ENCODE data around the gene SLC22A1. TPM values are rescaled to one million over a fixed set of nuclear protein-coding genes. Genes with fewer than 3 reads are reported as not detected.
A peak's percentile ranks its signal among the peaks of the same experiment; 100 is the strongest.

Gene SLC22A1
- total and polyA plus RNA-seq, 2 of the 13 experiments (the other 11 are each of a cell fraction or from before 2014, with no cell fraction given): 0.80 to 0.87 TPM

- peak; percentile 93; the same call in 1 of the 2 replicates for TF ChIP-seq THRA (CRISPR knock-in tag; IDR thresholded peaks at IDR 0.05; ENCODE audit: borderline replicate concordance)
- 0 out of 2 replicates have a peak, but pooled peaks have one; percentile 14 for TF ChIP-seq THAP9 (CRISPR knock-in tag; IDR thresholded peaks at IDR 0.05; ENCODE audit: borderline replicate concordance)
- no peak for TF ChIP-seq BCLAF1 (IDR thresholded peaks at IDR 0.05)
- peak; percentile 12; the same call in 1 of the 2 replicates for TF ChIP-seq RFX5 (IDR thresholded peaks at IDR 0.05; ENCODE audit: low read depth, low read length)
- TF ChIP-seq ZZZ3 (CRISPR knock-in tag; IDR thresholded peaks at IDR 0.05; ENCODE audit: borderline replicate concordance): no peak
- peak; percentile 94 for TF ChIP-seq HNF1B (CRISPR knock-in tag; IDR thresholded peaks at IDR 0.05)
- TF ChIP-seq PRDM4 (CRISPR knock-in tag; IDR thresholded peaks at IDR 0.05; ENCODE audit: borderline replicate concordance): no peak
- no peak; the same call in 1 of the 2 replicates for TF ChIP-seq SMC3 (IDR thresholded peaks at IDR 0.05; ENCODE audit: low read length)
- TF ChIP-seq ELF1 (CRISPR knock-in tag; IDR thresholded peaks at IDR 0.05): 0 out of 2 replicates have a peak, but pooled peaks have one; percentile 40
- no peak for TF ChIP-seq GABPA (IDR thresholded peaks at IDR 0.05; ENCODE audit: low read depth, low read length)
- TF ChIP-seq GABPA (CRISPR knock-in tag; IDR thresholded peaks at IDR 0.05; ENCODE audit: low read depth): no peak; the same call in 1 of the 2 replicates
- TF ChIP-seq ZNF558 (CRISPR knock-in tag; IDR thresholded peaks at IDR 0.05; ENCODE audit: borderline replicate concordance): no peak
- no peak for TF ChIP-seq GPN1 (CRISPR knock-in tag; IDR thresholded peaks at IDR 0.05; ENCODE audit: borderline replicate concordance)
- TF ChIP-seq RARG (CRISPR knock-in tag; IDR thresholded peaks at IDR 0.05; ENCODE audit: low read depth): no peak
- no peak for TF ChIP-seq PBX2 (CRISPR knock-in tag; IDR thresholded peaks at IDR 0.05)
Measured at GRCh38 chr6:160137130-160137988, 15.7 kb downstream of the SLC22A1 start (continued).

Data from HepG2 (cell line).